ENCODE data around the gene BTBD17.
A peak's percentile ranks its signal among the peaks of the same experiment; 100 is the strongest.

BTBD17 gene

DNA sequence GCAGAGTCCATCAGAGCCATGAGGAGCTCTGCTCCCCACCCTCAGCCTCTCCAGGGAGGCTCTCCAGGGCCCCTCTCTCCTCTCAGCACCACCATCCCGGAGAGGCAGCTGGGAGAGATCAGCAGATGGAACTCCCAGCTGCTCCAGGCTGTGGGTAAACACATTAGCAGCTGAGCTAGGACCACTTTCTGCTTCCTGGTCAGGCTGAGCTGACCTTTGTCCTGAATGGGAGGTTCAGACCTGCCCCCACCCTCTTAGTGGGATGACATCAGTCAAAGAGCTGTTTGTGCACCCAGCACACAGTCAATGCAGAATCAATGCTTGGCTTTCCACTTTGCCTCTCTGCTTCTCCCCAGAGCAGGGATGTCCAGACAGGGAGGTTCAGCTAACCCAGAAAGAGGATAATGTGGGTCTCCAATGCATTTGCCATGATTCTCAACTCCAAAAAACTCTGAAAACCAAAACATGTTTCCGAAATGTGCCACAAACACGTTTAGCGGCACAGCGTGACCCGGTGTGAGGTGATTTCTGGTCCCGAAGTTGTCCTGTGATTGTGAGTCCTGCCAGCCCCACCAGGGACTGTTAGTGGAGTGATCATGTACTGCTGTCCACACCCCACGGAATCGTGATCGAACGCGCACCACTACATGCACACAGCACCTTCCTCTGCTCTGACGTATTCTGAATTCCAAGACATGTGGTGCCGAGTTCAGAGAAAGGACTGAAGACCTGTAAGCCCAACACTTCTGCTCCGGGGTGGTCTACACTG is 12.4 kb upstream of the BTBD17 start:
- H3K36me3 Mint-ChIP-seq (ENCODE audit: low read depth) = no peaks in the 10 kb centered on the region
- no peak for DNase-seq
- no peak overlapping the region for H3K27ac Mint-ChIP-seq
- peaks cover 46% of the 10 kb centered on the region for H3K27me3 Mint-ChIP-seq (ENCODE audit: low read depth, poor library complexity)
- H3K4me3 Mint-ChIP-seq = no peak overlapping the region
- TF ChIP-seq, protein P1, sequence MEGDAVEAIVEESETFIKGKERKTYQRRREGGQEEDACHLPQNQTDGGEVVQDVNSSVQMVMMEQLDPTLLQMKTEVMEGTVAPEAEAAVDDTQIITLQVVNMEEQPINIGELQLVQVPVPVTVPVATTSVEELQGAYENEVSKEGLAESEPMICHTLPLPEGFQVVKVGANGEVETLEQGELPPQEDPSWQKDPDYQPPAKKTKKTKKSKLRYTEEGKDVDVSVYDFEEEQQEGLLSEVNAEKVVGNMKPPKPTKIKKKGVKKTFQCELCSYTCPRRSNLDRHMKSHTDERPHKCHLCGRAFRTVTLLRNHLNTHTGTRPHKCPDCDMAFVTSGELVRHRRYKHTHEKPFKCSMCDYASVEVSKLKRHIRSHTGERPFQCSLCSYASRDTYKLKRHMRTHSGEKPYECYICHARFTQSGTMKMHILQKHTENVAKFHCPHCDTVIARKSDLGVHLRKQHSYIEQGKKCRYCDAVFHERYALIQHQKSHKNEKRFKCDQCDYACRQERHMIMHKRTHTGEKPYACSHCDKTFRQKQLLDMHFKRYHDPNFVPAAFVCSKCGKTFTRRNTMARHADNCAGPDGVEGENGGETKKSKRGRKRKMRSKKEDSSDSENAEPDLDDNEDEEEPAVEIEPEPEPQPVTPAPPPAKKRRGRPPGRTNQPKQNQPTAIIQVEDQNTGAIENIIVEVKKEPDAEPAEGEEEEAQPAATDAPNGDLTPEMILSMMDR (IDR thresholded peaks at IDR 0.05) = no peak
- H3K4me1 Mint-ChIP-seq = peaks cover 18% of the 10 kb centered on the region
- H3K9me3 Mint-ChIP-seq = no peaks in the 10 kb centered on the region

DNA sequence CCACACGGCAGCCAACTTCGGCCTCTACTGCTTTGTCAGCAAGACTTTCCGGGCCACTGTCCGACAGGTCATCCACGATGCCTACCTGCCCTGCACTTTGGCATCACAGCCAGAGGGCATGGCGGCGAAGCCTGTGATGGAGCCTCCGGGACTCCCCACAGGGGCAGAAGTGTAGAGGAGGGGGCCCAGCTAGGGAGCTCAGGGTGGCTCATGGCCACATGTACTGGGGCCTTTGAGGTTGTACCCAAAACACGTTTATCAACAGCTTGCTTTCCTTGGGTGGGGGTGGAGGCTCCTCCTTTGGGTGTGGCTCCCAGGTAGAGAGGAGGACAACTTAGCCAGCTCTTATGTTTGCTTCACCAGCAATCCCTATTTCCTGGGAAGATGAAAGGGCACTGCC is 10.8 kb upstream of the BTBD17 start:
- Mint-ChIP-seq H3K4me3 (no peak overlapping the region), H3K27ac (no peak overlapping the region), H3K27me3 (ENCODE audit: low read depth, poor library complexity) (peaks cover 39% of the 10 kb centered on the region), H3K9me3 (no peaks in the 10 kb centered on the region), H3K4me1 (peaks cover 21% of the 10 kb centered on the region), H3K36me3 (ENCODE audit: low read depth) (no peaks in the 10 kb centered on the region)
- DNase-seq = no peak
- TF ChIP-seq, protein P1 (IDR thresholded peaks at IDR 0.05) = no peak

DNA sequence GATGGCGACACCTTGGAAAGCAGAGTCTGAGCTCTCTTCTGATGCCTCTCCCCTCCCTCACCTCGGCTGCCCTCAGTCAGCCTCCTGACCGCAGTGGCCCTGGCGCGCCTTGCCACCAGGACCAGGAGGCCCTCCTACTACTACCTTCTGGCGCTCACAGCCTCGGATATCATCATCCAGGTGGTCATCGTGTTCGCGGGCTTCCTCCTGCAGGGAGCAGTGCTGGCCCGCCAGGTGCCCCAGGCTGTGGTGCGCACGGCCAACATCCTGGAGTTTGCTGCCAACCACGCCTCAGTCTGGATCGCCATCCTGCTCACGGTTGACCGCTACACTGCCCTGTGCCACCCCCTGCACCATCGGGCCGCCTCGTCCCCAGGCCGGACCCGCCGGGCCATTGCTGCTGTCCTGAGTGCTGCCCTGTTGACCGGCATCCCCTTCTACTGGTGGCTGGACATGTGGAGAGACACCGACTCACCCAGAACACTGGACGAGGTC is 10.0 kb upstream of the BTBD17 start:
- TF ChIP-seq, protein P1 (IDR thresholded peaks at IDR 0.05) = no peak
- DNase-seq = no peak
- no peaks in the 10 kb centered on the region for H3K9me3 Mint-ChIP-seq

GRCh38 chr17:74369665-74370490 is 8.2 kb upstream of the BTBD17 start:
- no peaks in the 10 kb centered on the region for H3K36me3 Mint-ChIP-seq (ENCODE audit: low read depth)
- H3K4me3 Mint-ChIP-seq = no peak overlapping the region
- no peak overlapping the region for H3K27ac Mint-ChIP-seq

More for the DNA sequence above, 10.0 kb upstream of the BTBD17 start:
- Mint-ChIP-seq H3K27me3 (ENCODE audit: low read depth, poor library complexity) (peaks cover 38% of the 10 kb centered on the region), H3K36me3 (ENCODE audit: low read depth) (no peaks in the 10 kb centered on the region), H3K27ac (no peak overlapping the region), H3K4me1 (peaks cover 21% of the 10 kb centered on the region), H3K4me3 (no peak overlapping the region)

GRCh38 chr17:74369221-74369620 is 7.6 kb upstream of the BTBD17 start:
- peak; percentile 57 for DNase-seq
- no peaks in the 10 kb centered on the region for H3K36me3 Mint-ChIP-seq (ENCODE audit: low read depth)
- H3K4me3 Mint-ChIP-seq = no peak overlapping the region
- peaks cover 43% of the 10 kb centered on the region for H3K27me3 Mint-ChIP-seq (ENCODE audit: low read depth, poor library complexity)
- TF ChIP-seq, protein P1 (IDR thresholded peaks at IDR 0.05) = no peak
- H3K27ac Mint-ChIP-seq = no peak overlapping the region
- no peaks in the 10 kb centered on the region for H3K9me3 Mint-ChIP-seq
- H3K4me1 Mint-ChIP-seq = peaks cover 21% of the 10 kb centered on the region

More at GRCh38 chr17:74369665-74370490, 8.2 kb upstream of the BTBD17 start:
- Mint-ChIP-seq H3K27me3 (ENCODE audit: low read depth, poor library complexity) (peaks cover 40% of the 10 kb centered on the region), H3K9me3 (no peaks in the 10 kb centered on the region), H3K4me1 (peaks cover 21% of the 10 kb centered on the region)
- TF ChIP-seq, protein P1 (IDR thresholded peaks at IDR 0.05) = no peak
- no peak for DNase-seq
